ENCODE data around the gene ANKS4B. TPM values are rescaled to one million over a fixed set of nuclear protein-coding genes. Genes with fewer than 3 reads are reported as not detected.
"Not testable (repeated sequence)": the region's sequence is repeated elsewhere in the genome, so short reads cannot be mapped to it uniquely, and the experiment has no call there.

ANKS4B gene
- total RNA-seq, 2 donors from 2014 or later: not detected

- Histone ChIP-seq H3K4me3 (no peak overlapping the region), H3K36me3 (no peaks in the 10 kb centered on the region), H3K27me3 (replicated peaks; ENCODE audit: insufficient read depth) (no peaks in the 10 kb centered on the region), H3K9me3 (no peaks in the 10 kb centered on the region), H3K27ac (no peak overlapping the region), H3K4me1 (ENCODE audit: control insufficient read depth in 1 of 2, low read depth in 2 of 2) (no peaks in the 10 kb centered on the region)
- DNase-seq (ENCODE audit: low spot score): no peak
- no peak for ATAC-seq (ENCODE audit: insufficient number of reproducible peaks, low FRiP score, low read depth)
- no peak for TF ChIP-seq CTCF (IDR thresholded peaks at IDR 0.05)
These were observed 3.3 kb downstream of the ANKS4B start for GRCh38 chr16:21236831-21237230.

GRCh38 chr16:21239646-21240045 is 6.1 kb downstream of the ANKS4B start:
- no peak overlapping the region for H3K27ac ChIP-seq
- H3K4me1 ChIP-seq (ENCODE audit: control insufficient read depth in 1 of 2, low read depth in 2 of 2): peaks cover 0 to 4% of the 10 kb centered on the region in 2 donors
- H3K36me3 ChIP-seq: no peaks in the 10 kb centered on the region
- H3K27me3 ChIP-seq (replicated peaks; ENCODE audit: insufficient read depth): no peaks in the 10 kb centered on the region
- H3K4me3 ChIP-seq: no peak overlapping the region
- no peak for DNase-seq (ENCODE audit: low spot score)
- no peak for ATAC-seq (ENCODE audit: insufficient number of reproducible peaks, low FRiP score, low read depth)
- no peaks in the 10 kb centered on the region for H3K9me3 ChIP-seq
- TF ChIP-seq CTCF (IDR thresholded peaks at IDR 0.05): no peak

- TF ChIP-seq CTCF (IDR thresholded peaks at IDR 0.05): no peak
- Histone ChIP-seq H3K4me1 (ENCODE audit: control insufficient read depth in 1 of 2, low read depth in 2 of 2) (peaks cover 0 to 14% of the 10 kb centered on the region in 2 donors), H3K9me3 (no peaks in the 10 kb centered on the region), H3K27me3 (replicated peaks; ENCODE audit: insufficient read depth) (no peaks in the 10 kb centered on the region), H3K4me3 (no peak overlapping the region), H3K36me3 (no peaks in the 10 kb centered on the region), H3K27ac (no peak overlapping the region)
- ATAC-seq (ENCODE audit: insufficient number of reproducible peaks, low FRiP score, low read depth): no peak
- no peak for DNase-seq (ENCODE audit: low spot score)
These were observed 9.3 kb downstream of the ANKS4B start for GRCh38 chr16:21242756-21243155.

GRCh38 chr16:21244518-21245215 is 11.2 kb downstream of the ANKS4B start:
- Histone ChIP-seq H3K4me3 (no peak overlapping the region), H3K27me3 (replicated peaks; ENCODE audit: insufficient read depth) (no peaks in the 10 kb centered on the region), H3K27ac (no peak overlapping the region), H3K36me3 (no peaks in the 10 kb centered on the region), H3K9me3 (no peaks in the 10 kb centered on the region), H3K4me1 (ENCODE audit: control insufficient read depth in 1 of 2, low read depth in 2 of 2) (peaks cover 0 to 15% of the 10 kb centered on the region in 2 donors)
- DNase-seq (ENCODE audit: low spot score) (no peak), ATAC-seq (ENCODE audit: insufficient number of reproducible peaks, low FRiP score, low read depth) (no peak)
- no peak for TF ChIP-seq CTCF (IDR thresholded peaks at IDR 0.05)

GRCh38 chr16:21248179-21248578 is 14.7 kb downstream of the ANKS4B start:
- not testable (repeated sequence) for H3K27me3 ChIP-seq (replicated peaks; ENCODE audit: insufficient read depth); ATAC-seq (ENCODE audit: insufficient number of reproducible peaks, low FRiP score, low read depth)

More at GRCh38 chr16:21248179-21248578, 14.7 kb downstream of the ANKS4B start:
- peaks cover 0 to 15% of the 10 kb centered on the region in 2 donors for H3K4me1 ChIP-seq (ENCODE audit: control insufficient read depth in 1 of 2, low read depth in 2 of 2)
- not testable (repeated sequence) for DNase-seq (ENCODE audit: low spot score); H3K4me3 ChIP-seq; H3K27ac ChIP-seq; H3K9me3 ChIP-seq; H3K36me3 ChIP-seq

Data from thoracic aorta (tissue), 2 donors.